Lung (tissue), 12 donors: ENCODE results near the gene LBX1. TPM values are rescaled to one million over a fixed set of nuclear protein-coding genes. Genes with fewer than 3 reads are reported as not detected.

ENCODE experiments used
- ATAC-seq: fragments of 200-7000 bp; cut with Tn5 transposase; one replicate; pipeline ENCODE4 v1.9.1; 2020; ENCODE audit warnings: moderate number of reproducible peaks; ENCODE audit not compliant: insufficient read depth, low FRiP score
- DNase-seq, 3 donors: peaks; one replicate each; pipeline ENCODE4 v3.0.0-alpha.2; 2013 to 2017
- H3K27ac ChIP-seq, 2 donors: one replicate each; pipeline ENCODE4 v1.5.1; 2013; ENCODE audit warnings: mild to moderate bottlenecking in 2 of 2, moderate library complexity in 2 of 2, control low read depth in 1 of 2, inconsistent platforms in 1 of 2, low read depth in 1 of 2, low read length in 1 of 2
- H3K27me3 ChIP-seq, 3 donors: one replicate each; pipeline ENCODE4 v1.5.1; 2013; ENCODE audit warnings: low read length in 2 of 3; ENCODE audit not compliant: control insufficient read depth in 3 of 3, insufficient read depth in 3 of 3
- H3K36me3 ChIP-seq, 4 donors: one replicate each; pipeline ENCODE4 v1.5.1; 2013; ENCODE audit warnings: low read length in 4 of 4, mild to moderate bottlenecking in 1 of 4, moderate library complexity in 1 of 4; ENCODE audit not compliant: control insufficient read depth in 4 of 4, insufficient read depth in 4 of 4
- H3K4me1 ChIP-seq, 5 donors: one replicate each; pipeline ENCODE4 v1.5.1; 2013; ENCODE audit warnings: low read length in 5 of 5, mild to moderate bottlenecking in 2 of 5, moderate library complexity in 1 of 5; ENCODE audit not compliant: control insufficient read depth in 5 of 5, insufficient read depth in 5 of 5
- H3K4me3 ChIP-seq: one replicate; pipeline ENCODE4 v1.5.1; 2013; ENCODE audit warnings: mild to moderate bottlenecking, control low read depth, moderate library complexity
- H3K9ac ChIP-seq, 2 donors: one replicate each; pipeline ENCODE4 v1.5.1; 2013; ENCODE audit warnings: low read length in 2 of 2, control low read depth in 1 of 2; ENCODE audit not compliant: insufficient read depth in 1 of 2
- H3K9me3 ChIP-seq, 4 donors: one replicate each; pipeline ENCODE4 v1.5.1; 2013; ENCODE audit warnings: low read length in 3 of 4, mild to moderate bottlenecking in 1 of 4, moderate library complexity in 1 of 4; ENCODE audit not compliant: control insufficient read depth in 4 of 4, insufficient read depth in 3 of 4
- CTCF ChIP-seq: IDR thresholded peaks from 2 replicates; pipeline ENCODE4 v1.5.1; 2012; ENCODE audit warnings: mild to moderate bottlenecking; ENCODE audit errors: control extremely low read depth, extremely low read depth
- WGBS, 2 donors: extraction: QIAGEN DNeasy Blood & Tissue Kit; methylation state at CpG; one replicate each; pipeline ENCODE4 v1.1.7; 2013; 5-methylcytosine and 5-hydroxymethylcytosine counted together
- polyA plus RNA-seq, 2 donors: library from polyadenylated mRNA; stranded (reverse); fragments of 200-250 nt; gene quantifications; one replicate each; pipeline ENCODE4 v1.2.1, GENCODE V29; 2013
- total RNA-seq, 2 donors: library from RNA; depleted of rRNA in 1 of 2; stranded (reverse); fragments of >200 nt in 1 of 2; gene quantifications; one replicate each; pipeline ENCODE4 v1.2.1, GENCODE V29; 2014 to 2021
- donor health status: control.
- donor health status: control.
- donor health status: Bipolar disorder and iron deficiency.
- donor health status: healthy.
- donor health status: DM: yes; HTN: yes; CAD: no.

The LBX1 gene
- total and polyA plus RNA-seq, 4 donors, result 0.02 to 0.09 (median 0.04) TPM; not detected in 1

- no peak for ATAC-seq
- Histone ChIP-seq H3K27ac (no peak overlapping the region), H3K9me3 (peaks cover 0 to 8% (median 0%) of the 10 kb centered on the region in 4 donors), H3K4me1 (peaks cover 3 to 30% (median 11%) of the 10 kb centered on the region in 5 donors), H3K9ac (no peak overlapping the region), H3K4me3 (no peak overlapping the region), H3K36me3 (no peaks in the 10 kb centered on the region), H3K27me3 (peaks cover 12 to 84% (median 73%) of the 10 kb centered on the region in 3 donors)
- 3 to 4% methylated on average over 16 to 34 of the region's 34 CpGs for WGBS, 2 donors
- no peak for TF ChIP-seq CTCF
- no peak for DNase-seq
These were observed 347 bp downstream of the LBX1 start for GRCh38 chr10:101228966-101229265.

GRCh38 chr10:101228153-101228965, 904 bp downstream of the LBX1 start:
- peaks cover 12 to 84% (median 73%) of the 10 kb centered on the region in 3 donors for H3K27me3 ChIP-seq
- no peak for TF ChIP-seq CTCF
- H3K9me3 ChIP-seq, result peaks cover 0 to 10% (median 0%) of the 10 kb centered on the region in 4 donors
- WGBS, 2 donors, result 4 to 6% methylated on average over 69 to 82 of the region's 82 CpGs
- no peak overlapping the region for H3K4me3 ChIP-seq
- ATAC-seq (no peak), DNase-seq (no peak)
- H3K4me1 ChIP-seq, result peaks cover 3 to 31% (median 11%) of the 10 kb centered on the region in 5 donors
- H3K36me3 ChIP-seq, result no peaks in the 10 kb centered on the region
- no peak overlapping the region for H3K9ac ChIP-seq
- no peak overlapping the region for H3K27ac ChIP-seq

GRCh38 chr10:101227429-101228152, 1.7 kb downstream of the LBX1 start:
- Histone ChIP-seq H3K4me3 (no peak overlapping the region), H3K9ac (no peak overlapping the region), H3K27ac (no peak overlapping the region), H3K4me1 (peaks cover 3 to 38% (median 11%) of the 10 kb centered on the region in 5 donors), H3K9me3 (peaks cover 0 to 10% (median 0%) of the 10 kb centered on the region in 4 donors), H3K36me3 (no peaks in the 10 kb centered on the region), H3K27me3 (peaks cover 12 to 84% (median 73%) of the 10 kb centered on the region in 3 donors)
- no peak for ATAC-seq
- WGBS, 2 donors, result 9 to 12% methylated on average over 41 to 43 of the region's 43 CpGs
- TF ChIP-seq CTCF, result no peak
- no peak for DNase-seq
